ENCODE data around the gene TMC3. TPM values are rescaled to one million over a fixed set of nuclear protein-coding genes. Genes with fewer than 3 reads are reported as not detected.

The TMC3 gene
- total RNA-seq, 1 donor from 2014 or later: 0.13 TPM

- Histone ChIP-seq H3K27ac (no peak overlapping the region), H2AFZ (replicated peaks) (no peak overlapping the region), H3K79me2 (ENCODE audit: low read depth) (no peaks in the 10 kb centered on the region), H3F3A (ENCODE audit: low read depth) (peaks cover 5% of the 10 kb centered on the region), H3K9me3 (ENCODE audit: low read depth) (no peaks in the 10 kb centered on the region), H4K20me1 (ENCODE audit: low read depth) (no peaks in the 10 kb centered on the region), H3K4me2 (no peak overlapping the region), H3K9ac (no peak overlapping the region), H3K4me1 (peaks cover 14% of the 10 kb centered on the region), H3K27me3 (no peaks in the 10 kb centered on the region), H3K4me3 (no peak overlapping the region), H3K36me3 (no peaks in the 10 kb centered on the region)
- no peak for DNase-seq (ENCODE audit: low spot score)
- Mint-ChIP-seq H3K4me1 (peaks cover 18% of the 10 kb centered on the region), H3K9me3 (no peaks in the 10 kb centered on the region), H3K4me3 (no peak overlapping the region), H3K27me3 (ENCODE audit: insufficient read depth, low read depth) (peaks cover 2% of the 10 kb centered on the region), H3K27ac (no peak overlapping the region), H3K36me3 (no peaks in the 10 kb centered on the region)
- TF ChIP-seq EZH2 (IDR thresholded peaks at IDR 0.05): no peak
- TF ChIP-seq, protein P1, sequence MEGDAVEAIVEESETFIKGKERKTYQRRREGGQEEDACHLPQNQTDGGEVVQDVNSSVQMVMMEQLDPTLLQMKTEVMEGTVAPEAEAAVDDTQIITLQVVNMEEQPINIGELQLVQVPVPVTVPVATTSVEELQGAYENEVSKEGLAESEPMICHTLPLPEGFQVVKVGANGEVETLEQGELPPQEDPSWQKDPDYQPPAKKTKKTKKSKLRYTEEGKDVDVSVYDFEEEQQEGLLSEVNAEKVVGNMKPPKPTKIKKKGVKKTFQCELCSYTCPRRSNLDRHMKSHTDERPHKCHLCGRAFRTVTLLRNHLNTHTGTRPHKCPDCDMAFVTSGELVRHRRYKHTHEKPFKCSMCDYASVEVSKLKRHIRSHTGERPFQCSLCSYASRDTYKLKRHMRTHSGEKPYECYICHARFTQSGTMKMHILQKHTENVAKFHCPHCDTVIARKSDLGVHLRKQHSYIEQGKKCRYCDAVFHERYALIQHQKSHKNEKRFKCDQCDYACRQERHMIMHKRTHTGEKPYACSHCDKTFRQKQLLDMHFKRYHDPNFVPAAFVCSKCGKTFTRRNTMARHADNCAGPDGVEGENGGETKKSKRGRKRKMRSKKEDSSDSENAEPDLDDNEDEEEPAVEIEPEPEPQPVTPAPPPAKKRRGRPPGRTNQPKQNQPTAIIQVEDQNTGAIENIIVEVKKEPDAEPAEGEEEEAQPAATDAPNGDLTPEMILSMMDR (IDR thresholded peaks at IDR 0.05): no peak
- no peak for TF ChIP-seq EZH2phosphoT487 (IDR thresholded peaks at IDR 0.05)
Observed at GRCh38 chr15:81377871-81378270, 3.9 kb upstream of the TMC3 start.

- H3K9me3 ChIP-seq (ENCODE audit: low read depth): no peaks in the 10 kb centered on the region
- Mint-ChIP-seq H3K36me3 (no peaks in the 10 kb centered on the region), H3K27ac (no peak overlapping the region), H3K4me3 (no peak overlapping the region), H3K27me3 (ENCODE audit: insufficient read depth, low read depth) (peaks cover 2% of the 10 kb centered on the region), H3K9me3 (no peaks in the 10 kb centered on the region), H3K4me1 (peaks cover 18% of the 10 kb centered on the region)
- no peaks in the 10 kb centered on the region for H4K20me1 ChIP-seq (ENCODE audit: low read depth)
- no peak overlapping the region for H3K27ac ChIP-seq
- H3K79me2 ChIP-seq (ENCODE audit: low read depth): no peaks in the 10 kb centered on the region
- no peak for TF ChIP-seq EZH2phosphoT487 (IDR thresholded peaks at IDR 0.05)
- TF ChIP-seq, protein P1 (IDR thresholded peaks at IDR 0.05): no peak
- TF ChIP-seq EZH2 (IDR thresholded peaks at IDR 0.05): no peak
- no peak for DNase-seq (ENCODE audit: low spot score)
- H3F3A ChIP-seq (ENCODE audit: low read depth): peaks cover 5% of the 10 kb centered on the region
- peaks cover 14% of the 10 kb centered on the region for H3K4me1 ChIP-seq
- H3K36me3 ChIP-seq: no peaks in the 10 kb centered on the region
- no peak overlapping the region for H3K9ac ChIP-seq
- no peak overlapping the region for H3K4me3 ChIP-seq
- H2AFZ ChIP-seq (replicated peaks): no peak overlapping the region
- no peaks in the 10 kb centered on the region for H3K27me3 ChIP-seq
- H3K4me2 ChIP-seq: no peak overlapping the region
Observed at GRCh38 chr15:81376231-81376630, 2.2 kb upstream of the TMC3 start.

DNA sequence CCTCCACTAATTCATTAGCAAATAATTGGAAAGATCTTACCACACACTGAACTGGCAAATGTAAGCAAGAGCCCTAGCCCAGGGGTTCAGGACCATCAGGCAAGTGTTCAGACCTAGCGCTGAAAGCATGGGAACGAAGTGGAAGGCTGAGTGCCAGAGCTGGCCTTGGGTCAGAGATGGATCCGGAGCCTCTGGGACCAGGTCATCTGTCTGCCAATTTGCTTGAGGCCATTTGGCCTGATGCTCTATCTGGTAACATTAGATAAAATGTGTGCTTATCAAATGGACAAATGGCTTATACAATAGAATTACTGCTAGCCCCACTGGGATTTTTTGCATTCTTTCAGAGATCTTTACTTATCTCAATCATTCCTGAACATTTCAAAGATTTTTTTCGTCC lies 1.4 kb upstream of the TMC3 start:
- H3K36me3 Mint-ChIP-seq: no peaks in the 10 kb centered on the region
- no peaks in the 10 kb centered on the region for H3K27me3 Mint-ChIP-seq (ENCODE audit: insufficient read depth, low read depth)
- TF ChIP-seq EZH2phosphoT487 (IDR thresholded peaks at IDR 0.05) (no peak), EZH2 (IDR thresholded peaks at IDR 0.05) (no peak)
- TF ChIP-seq, protein P1 (IDR thresholded peaks at IDR 0.05): no peak
- Histone ChIP-seq H2AFZ (replicated peaks) (no peak overlapping the region), H3K27me3 (no peaks in the 10 kb centered on the region), H3K9ac (no peak overlapping the region), H4K20me1 (ENCODE audit: low read depth) (no peaks in the 10 kb centered on the region), H3K4me1 (peaks cover 14% of the 10 kb centered on the region), H3K36me3 (no peaks in the 10 kb centered on the region), H3K79me2 (ENCODE audit: low read depth) (no peaks in the 10 kb centered on the region), H3F3A (ENCODE audit: low read depth) (peaks cover 5% of the 10 kb centered on the region), H3K27ac (no peak overlapping the region), H3K4me3 (no peak overlapping the region), H3K9me3 (ENCODE audit: low read depth) (no peaks in the 10 kb centered on the region), H3K4me2 (no peak overlapping the region)
- H3K27ac Mint-ChIP-seq: no peak overlapping the region
- H3K9me3 Mint-ChIP-seq: no peaks in the 10 kb centered on the region
- H3K4me1 Mint-ChIP-seq: peaks cover 18% of the 10 kb centered on the region
- no peak for DNase-seq (ENCODE audit: low spot score)
- no peak overlapping the region for H3K4me3 Mint-ChIP-seq

All from neural progenitor cell (in vitro differentiated cells).